GM11168 (cell line): ENCODE results near the gene AKR1B1.

Source experiments
- in situ Hi-C: fragments of 300-500 bp; cut with MboI; formaldehyde crosslinking; loops from one replicate; pipeline ENCODE4 v1.12.0; 2022; ENCODE audit warnings: low sequenced_read_pairs; ENCODE audit not compliant: unreplicated experiment

AKR1B1 gene

DNA sequence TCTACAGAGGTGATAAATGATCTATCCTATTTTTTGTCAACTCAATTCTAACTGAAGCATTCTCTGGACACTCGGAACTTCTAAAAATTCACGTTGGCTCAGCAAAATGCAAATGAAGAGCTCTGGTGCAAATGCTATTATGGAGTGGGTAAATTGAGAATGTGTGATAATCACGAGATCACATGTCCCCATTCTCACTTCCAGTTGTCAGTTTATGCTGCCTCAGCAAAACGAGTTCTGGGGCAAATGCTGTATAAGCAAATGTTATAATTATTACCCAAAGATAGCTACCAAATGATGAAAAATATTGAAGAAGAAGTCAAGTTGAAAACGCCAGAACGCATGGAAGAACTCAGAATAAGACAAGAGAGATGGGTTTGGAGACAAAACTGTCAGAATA, 29.4 kb downstream of the AKR1B1 start:
- in situ Hi-C loops, result no loop called here

DNA sequence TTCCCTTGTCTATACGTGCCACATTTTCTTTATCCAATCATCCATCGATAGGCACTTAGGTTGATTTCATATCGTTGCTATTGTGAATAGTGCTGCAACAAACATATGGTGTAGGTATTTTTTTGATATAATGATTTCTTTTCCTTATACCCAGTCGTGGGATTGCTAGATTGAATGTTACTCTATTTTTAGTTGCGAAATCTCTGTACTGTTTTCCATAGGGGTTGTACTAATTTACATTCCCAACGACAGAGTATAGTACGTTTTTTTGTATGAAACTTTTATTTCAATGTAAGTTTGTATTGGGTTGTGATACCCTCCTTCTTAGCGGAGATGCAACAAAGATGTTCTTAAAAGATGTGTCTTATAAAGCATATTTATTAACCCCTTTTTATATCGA, 30.0 kb downstream of the AKR1B1 start:
- in situ Hi-C loops, result no loop called here

DNA sequence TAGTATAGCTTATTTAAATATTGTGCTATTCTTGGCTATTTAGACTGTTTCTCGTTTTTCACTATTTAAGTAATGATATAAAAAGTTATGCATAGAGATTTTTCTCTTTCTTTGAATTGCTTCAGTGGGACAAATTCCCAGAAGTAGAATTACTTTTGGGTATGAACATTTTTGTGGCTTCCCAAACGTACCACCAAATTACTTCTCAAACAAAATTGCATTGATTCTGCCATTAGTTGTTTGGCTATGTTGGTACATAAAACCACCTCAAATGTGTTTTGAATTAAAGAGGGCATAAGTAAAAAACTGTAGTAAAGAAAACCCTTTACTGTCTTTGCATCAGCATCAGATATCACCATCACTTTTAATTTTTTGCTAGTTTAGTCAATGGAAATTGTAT, 31.0 kb downstream of the AKR1B1 start:
- in situ Hi-C loops, result no loop called here

DNA sequence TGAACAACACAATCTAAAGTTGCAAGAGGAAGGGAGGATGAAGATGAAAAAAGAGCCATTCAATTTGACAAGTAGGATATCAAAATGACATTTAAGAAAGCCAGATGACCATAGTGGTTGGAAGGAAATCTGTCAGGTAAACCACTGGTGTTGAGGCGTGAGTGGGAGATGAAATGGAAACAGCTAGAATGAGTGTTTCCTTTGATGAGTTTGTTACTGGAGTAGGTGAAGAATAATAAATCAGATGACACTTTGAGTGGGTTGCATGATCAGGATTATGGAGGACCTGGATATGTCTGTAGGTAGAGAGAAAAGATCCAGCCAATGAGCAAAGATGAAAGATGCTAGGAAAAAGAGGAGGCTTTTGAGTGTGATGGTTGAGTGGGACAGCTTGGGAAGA, 33.1 kb downstream of the AKR1B1 start:
- in situ Hi-C loops, result no loop called here

DNA sequence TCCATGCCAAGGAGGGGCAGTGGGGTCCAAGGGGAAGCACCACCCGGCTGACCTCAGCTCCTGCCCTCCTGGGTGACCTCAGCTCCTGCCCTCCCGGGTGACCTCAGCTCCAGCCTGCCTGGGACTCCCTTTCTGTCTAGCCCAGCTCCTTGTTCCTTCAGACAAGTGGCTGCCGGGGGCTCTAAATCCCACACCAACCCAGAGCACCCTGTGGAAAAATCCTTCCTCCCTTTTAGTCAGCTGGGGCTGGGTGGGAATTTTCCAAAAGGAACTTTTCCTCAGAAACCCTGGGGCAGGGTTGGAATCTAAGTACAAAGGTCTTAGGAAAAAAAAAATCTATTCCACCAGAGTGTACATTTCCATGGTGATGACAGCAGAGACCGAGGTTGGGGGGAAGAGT, 36.3 kb downstream of the AKR1B1 start:
- in situ Hi-C loops, result no loop called here

DNA sequence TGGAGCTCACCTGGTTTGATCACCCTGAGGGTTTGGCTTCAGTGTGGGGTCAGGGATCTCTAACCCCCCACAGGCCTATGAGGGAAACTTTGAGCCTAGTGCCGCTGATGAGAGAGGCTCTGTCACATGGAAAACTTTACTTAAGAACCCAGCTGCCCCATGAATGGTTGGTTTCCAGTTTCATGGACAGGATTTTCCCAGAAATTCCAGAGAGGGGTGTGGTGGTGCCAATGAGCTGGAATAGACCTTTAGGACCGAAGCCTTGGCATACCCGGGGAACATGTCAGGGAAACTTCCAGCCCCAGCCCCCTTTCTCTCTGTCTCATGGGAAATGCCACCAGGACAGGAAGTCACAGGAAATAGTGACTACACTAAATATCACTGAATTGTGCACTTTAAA, 36.9 kb downstream of the AKR1B1 start:
- in situ Hi-C loops, result no loop called here

DNA sequence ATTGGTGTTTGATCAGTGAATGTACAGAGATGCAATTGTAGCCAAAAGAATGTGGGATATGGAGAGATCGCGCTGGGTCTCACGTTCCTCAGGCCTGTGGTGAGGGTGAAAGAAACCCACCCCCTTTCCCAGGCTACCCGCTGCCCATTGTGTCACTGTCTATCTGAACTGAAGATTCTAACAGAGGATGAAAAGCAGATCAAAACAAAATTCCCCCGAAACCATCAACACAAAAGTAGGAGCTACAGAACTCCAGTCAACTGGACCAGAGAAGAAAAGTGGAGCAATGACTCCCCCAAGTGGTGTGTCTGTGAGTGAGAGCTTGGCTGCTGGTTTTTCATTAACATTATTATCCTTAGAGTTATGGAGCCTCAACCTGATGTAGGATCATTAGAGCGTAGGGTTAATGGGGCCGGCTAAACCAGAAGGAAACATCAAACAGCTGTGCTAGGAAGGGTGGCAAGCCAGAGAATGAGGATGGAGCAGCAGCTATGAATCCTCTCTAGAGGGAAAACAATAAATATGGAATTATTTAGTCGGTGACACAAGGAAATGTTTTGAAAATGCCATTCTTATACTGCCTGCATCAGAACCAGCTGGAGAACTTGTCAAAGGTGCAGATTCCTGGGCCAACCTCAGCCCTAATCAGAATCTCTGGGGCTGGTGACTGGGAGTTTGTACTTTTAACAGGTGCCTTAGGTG, 38.3 kb downstream of the AKR1B1 start:
- in situ Hi-C loops, result no loop called here

DNA sequence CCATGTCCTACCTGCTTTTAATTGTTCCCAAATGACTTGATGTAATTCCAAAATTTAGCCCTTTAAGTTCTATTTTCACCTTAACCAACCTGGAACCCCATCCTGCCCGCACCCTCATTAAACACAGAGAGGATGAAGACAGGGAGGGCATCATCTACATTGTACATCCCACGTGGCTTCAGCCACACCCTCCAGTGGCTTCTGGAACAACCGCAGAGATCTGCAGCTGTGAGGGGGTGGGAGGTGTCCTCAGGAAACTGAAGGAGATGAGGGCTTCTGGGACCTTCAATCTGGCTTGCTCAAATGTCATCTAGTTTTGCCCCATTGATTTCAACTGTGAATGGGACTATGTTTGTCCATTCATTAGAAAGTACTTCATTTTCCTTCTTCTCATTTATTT, 39.0 kb downstream of the AKR1B1 start:
- in situ Hi-C loops, result no loop called here

DNA sequence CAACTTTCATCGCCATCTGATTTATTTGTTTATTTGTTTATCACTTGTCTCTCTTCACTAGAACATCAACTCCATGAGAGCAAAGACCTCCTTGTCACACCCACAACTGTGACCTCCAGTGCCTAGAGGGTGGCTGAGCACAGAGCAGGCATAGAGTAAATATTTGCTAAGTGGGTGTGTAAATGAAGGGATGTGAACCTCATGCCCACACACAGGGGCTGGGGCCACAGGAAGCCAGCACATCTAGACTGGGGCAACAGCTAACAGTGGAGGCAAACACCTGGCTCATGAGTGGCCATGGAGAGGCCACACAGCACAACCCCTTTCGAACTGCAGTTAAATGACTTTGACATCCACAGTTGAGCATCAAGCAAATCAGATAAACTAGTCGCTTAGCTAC, 39.8 kb downstream of the AKR1B1 start:
- in situ Hi-C loops, result no loop called here

DNA sequence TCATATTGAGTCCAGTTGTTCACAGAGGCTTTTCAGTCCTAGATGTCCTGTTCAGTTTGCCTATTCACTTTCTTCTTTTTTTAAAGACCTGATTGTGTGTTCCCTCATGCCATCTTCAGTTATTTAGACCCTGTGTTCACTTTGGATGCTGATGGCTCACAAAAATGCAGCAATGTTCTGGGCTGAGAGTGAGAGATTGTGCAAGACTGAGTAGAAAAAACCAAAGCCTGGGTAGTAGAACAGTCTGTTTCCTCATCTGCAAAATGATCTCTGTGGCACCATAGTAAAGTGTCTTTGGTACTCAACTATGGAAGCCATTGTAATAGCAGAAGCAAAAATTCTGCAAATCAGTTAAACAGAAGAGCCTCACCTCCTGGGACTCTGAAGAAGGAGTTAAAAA, 43.2 kb downstream of the AKR1B1 start:
- in situ Hi-C loops, result no loop called here

DNA sequence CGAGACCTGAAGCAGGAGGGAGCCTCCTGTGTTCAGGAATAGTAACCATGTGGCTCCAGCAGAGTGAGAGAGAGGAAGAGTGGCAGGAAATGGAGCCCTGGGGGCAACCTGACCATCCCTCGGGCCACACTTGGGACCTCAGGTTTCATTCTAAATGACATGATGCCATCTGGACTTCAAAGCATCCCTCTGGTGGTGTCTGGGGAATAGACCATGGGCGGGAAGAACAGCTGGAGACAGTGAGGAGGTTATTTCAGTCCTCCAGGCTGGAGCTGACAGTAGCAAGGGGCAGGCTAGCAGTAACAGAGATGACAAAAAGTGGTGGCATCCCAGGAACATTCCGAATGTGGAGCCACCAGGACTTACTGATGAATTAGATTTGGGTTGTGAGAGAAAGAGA, 44.8 kb downstream of the AKR1B1 start:
- in situ Hi-C loops, result no loop called here

DNA sequence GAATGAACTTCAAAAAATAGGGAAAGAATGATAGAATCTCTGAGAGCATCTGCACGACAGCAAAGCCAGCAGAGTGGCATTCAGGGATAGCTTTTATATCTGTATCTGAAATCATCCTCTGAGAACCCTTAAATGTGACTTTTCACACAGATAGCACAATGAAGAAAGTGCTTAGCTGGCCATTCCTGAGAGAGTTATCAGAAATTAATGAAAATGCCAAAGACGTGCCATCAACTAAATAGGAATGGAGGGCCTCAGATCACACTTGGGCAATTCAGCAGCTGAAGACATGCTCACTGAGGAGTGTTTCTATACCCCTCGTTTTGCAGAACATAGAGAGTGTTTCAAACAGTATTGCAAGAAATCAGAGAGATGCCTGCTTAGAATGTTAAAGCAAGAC, 51.6 kb downstream of the AKR1B1 start:
- in situ Hi-C loops, result no loop called here

DNA sequence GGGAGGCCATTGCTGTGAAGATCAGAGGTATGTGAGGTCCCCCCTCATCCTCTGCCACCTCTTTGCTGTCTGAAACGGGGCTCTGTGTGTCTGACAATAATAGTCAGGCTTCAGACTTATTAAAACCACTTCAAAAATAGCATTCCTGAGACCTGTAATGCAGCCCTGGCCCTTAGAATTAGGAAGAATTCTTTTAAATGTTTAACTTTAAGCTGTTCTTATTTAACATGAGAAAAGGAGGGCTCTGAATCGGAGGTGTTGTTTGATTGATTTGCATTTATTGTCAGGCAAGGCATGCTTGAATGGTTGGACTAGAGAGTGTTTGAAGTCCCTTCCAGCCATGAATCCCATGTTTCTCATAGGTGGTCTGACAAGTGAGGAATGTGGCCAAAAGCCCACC, 52.5 kb downstream of the AKR1B1 start:
- in situ Hi-C loops, result no loop called here

DNA sequence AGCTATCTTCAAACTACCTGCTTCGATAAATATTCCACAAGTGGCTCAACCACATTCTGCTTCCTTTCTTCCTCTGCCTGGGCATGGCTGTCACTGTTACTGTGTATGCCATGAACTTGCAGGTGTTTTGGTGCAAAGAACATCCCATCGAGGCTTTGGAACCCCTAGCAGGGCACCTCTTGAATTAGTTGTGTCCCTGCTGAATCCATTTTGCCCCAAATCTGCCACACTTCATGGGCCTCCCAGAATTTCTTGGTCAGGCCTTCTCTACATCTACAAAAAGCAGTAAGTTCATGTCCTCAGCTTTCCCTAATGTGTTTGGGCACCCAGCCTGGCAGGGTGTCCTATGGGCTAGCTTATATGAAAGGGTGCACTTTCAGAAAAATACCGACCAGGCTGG, 53.6 kb downstream of the AKR1B1 start:
- in situ Hi-C loops, result no loop called here

DNA sequence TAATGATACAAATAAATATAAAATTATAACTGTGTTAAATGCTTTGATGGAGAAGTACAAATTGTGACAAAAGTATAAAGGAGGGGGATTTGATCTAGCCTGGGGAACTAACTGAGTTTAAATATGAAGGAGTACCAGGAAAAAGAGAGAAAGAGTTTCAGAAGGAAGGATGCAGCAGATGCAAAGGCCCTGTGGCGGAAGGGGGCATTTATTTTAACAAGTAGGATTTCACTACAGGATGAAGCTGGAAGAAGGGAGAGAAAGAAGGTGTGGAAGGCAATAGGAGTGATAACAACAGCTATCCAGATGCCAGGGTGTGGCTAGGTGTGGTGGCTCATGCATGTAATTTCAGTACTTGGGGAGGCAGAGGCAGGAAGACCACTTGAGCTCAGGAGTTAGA, 55.8 kb downstream of the AKR1B1 start:
- in situ Hi-C loops, result no loop called here

DNA sequence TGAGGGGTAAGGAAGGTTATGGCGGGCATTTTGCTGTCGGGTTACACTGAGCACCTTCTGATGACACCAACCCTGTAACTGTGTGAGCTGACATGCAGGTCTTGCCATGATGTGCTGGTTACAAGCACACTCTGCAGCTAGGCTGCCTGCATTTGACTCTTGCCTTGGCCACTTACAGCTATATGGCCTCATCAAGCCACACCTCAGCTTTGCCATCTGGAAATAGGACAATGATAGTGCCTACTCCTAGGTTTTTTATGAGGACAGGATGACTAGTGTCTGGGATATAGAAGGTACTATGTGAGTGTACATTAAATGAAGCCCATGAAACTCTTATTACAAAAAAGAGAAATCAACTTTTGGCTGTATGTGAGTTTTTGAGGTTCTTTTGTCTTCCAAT, 58.0 kb downstream of the AKR1B1 start:
- in situ Hi-C loops, result no loop called here

DNA sequence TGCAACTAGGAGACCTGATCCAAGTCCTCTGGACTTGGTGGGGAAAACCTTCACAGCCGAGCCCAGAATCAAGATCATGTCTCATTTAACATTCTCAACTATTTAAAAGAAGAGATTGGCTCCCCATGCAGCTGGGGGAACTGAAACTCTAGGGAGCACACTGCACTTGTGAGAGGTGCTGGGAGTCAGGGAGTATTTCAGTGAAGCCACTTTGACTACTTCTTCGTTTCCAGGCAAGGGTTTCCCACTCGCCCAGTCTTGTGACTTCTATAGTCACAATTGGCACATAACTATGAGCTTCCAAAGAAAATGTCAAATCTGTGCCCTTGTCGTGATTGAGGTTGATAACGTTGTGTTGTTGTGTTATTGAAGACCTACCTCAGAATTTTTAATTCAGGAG, 62.9 kb downstream of the AKR1B1 start:
- in situ Hi-C loops, result no loop called here

DNA sequence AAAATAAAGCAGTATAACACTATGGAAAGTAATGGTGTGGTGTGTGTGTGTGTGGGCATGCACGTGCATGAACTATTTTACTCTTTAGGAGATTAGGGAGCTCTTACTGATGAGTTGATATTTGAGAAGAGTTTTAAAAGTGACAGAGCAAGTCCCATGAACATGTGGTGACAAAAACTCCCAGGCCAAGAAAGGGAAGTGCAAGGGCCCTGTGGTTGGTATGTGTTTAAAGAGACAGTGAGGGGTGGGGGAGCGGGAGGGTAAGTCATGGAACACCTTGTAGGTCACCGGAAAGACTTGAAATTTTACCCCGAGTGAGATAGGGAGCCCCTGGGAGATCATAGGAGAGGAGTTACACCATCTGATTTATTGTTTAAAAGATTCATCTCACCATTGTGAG, 63.3 kb downstream of the AKR1B1 start:
- in situ Hi-C loops, result no loop called here

DNA sequence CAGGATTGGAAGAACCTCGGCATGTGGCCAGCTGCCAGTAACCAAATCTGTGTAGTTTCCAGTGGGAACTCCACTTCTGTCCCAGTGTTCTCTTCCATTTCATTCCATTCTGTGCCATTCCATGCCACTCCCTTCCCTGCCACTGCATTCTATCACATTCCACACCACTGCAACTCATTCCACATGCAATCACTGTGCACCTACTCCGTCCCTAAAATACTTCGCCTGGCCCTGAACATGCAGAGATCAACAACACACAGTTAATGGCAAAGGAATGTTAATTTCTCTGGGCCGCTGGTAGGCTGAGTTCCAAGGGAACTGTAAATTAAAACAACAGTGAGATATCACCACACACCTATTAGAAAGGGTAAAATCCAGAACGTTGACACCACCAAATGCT, 64.8 kb downstream of the AKR1B1 start:
- in situ Hi-C loops, result no loop called here
